IMR-90 (cell line): ENCODE measurements around the gene CYP19A1. TPM values are rescaled to one million over a fixed set of nuclear protein-coding genes. Genes with fewer than 3 reads are reported as not detected.

Source experiments
- ATAC-seq: fragments of 200-7000 bp; cut with Tn5 transposase; 2 replicates; pipeline ENCODE4 v1.9.1; 2020; ENCODE audit warnings: low read depth, mild to moderate bottlenecking, moderate library complexity
- BruUV-seq: library from RNA; stranded (reverse); fragments of 400-500 nt; replicated peaks from 2 replicates; lab custom pipeline; 2021; lab: Mats Ljungman, UMichigan
- CTCF ChIA-PET: fragments of 300-600 bp; formaldehyde crosslinking; extraction: SDS; loops from one replicate; lab custom pipeline; 2021; ENCODE audit warnings: antibody characterized with exemption; lab: Yijun Ruan, JAX
- POLR2A ChIA-PET: fragments of 300-600 bp; sonication (Branson Sonifier 250); formaldehyde crosslinking; loops from one replicate; lab custom pipeline; 2022; ENCODE audit warnings: antibody characterized with exemption; ENCODE audit not compliant: unreplicated experiment; lab: Charles Lee
- DNase-seq: peaks from one replicate; pipeline ENCODE4 v3.0.0; 2013
- H2AFZ ChIP-seq: replicated peaks from 2 replicates; pipeline ENCODE3; 2013; ENCODE audit warnings: low read length, mild to moderate bottlenecking; ENCODE audit not compliant: poor library complexity
- H2AK5ac ChIP-seq: 2 replicates; pipeline ENCODE4 v1.6.1; 2013; ENCODE audit warnings: low read depth, low read length, inconsistent platforms
- H2AK9ac ChIP-seq: replicated peaks from 2 replicates; pipeline ENCODE3; 2013; ENCODE audit warnings: mild to moderate bottlenecking, low read depth, low read length, moderate library complexity; ENCODE audit not compliant: poor library complexity
- H2BK120ac ChIP-seq: 2 replicates; pipeline ENCODE4 v1.6.1; 2013; ENCODE audit warnings: low read depth, low read length, inconsistent platforms
- H2BK15ac ChIP-seq: 3 replicates; pipeline ENCODE4 v1.6.1; 2013; ENCODE audit warnings: low read depth, low read length, inconsistent platforms
- H2BK20ac ChIP-seq: 2 replicates; pipeline ENCODE4 v1.6.1; 2013; ENCODE audit warnings: low read depth, mild to moderate bottlenecking, inconsistent platforms, low read length, moderate library complexity
- H2BK5ac ChIP-seq: 2 replicates; pipeline ENCODE4 v1.6.1; 2013; ENCODE audit warnings: mild to moderate bottlenecking, low read depth, low read length, inconsistent platforms; ENCODE audit not compliant: poor library complexity, severe bottlenecking
- H3K14ac ChIP-seq: replicated peaks from 2 replicates; pipeline ENCODE4 v1.6.1; 2013; ENCODE audit warnings: low read depth, low read length, inconsistent platforms
- H3K18ac ChIP-seq: 2 replicates; pipeline ENCODE4 v1.6.1; 2013; ENCODE audit warnings: low read depth, low read length, control low read depth
- H3K23ac ChIP-seq: 2 replicates; pipeline ENCODE4 v1.6.1; 2013; ENCODE audit warnings: low read depth, low read length, inconsistent platforms
- H3K27ac ChIP-seq: 2 replicates; pipeline ENCODE4 v1.5.1; 2013; ENCODE audit warnings: mild to moderate bottlenecking, control low read depth, low read length; ENCODE audit not compliant: insufficient read depth
- H3K27me3 ChIP-seq: 2 replicates; pipeline ENCODE4 v1.6.1; 2013; ENCODE audit warnings: low read length; ENCODE audit not compliant: control insufficient read depth, insufficient read depth
- H3K36me3 ChIP-seq: 2 replicates; pipeline ENCODE4 v1.6.1; 2013; ENCODE audit warnings: low read length, mixed read lengths; ENCODE audit not compliant: control insufficient read depth, insufficient read depth
- H3K4ac ChIP-seq: 2 replicates; pipeline ENCODE4 v1.6.1; 2013; ENCODE audit warnings: low read depth, low read length, inconsistent platforms
- H3K4me1 ChIP-seq: 2 replicates; pipeline ENCODE4 v1.6.1; 2013; ENCODE audit warnings: low read length, mixed read lengths; ENCODE audit not compliant: control insufficient read depth, insufficient read depth
- H3K4me2 ChIP-seq: 2 replicates; pipeline ENCODE4 v1.6.1; 2013; ENCODE audit warnings: low read depth, mild to moderate bottlenecking, control low read depth, low read length, moderate library complexity
- H3K4me3 ChIP-seq: 2 replicates; pipeline ENCODE4 v1.5.1; 2013; ENCODE audit warnings: low read depth, mild to moderate bottlenecking, control low read depth, low read length, moderate library complexity; ENCODE audit not compliant: insufficient read depth
- H3K56ac ChIP-seq: 2 replicates; pipeline ENCODE4 v1.6.1; 2013; ENCODE audit warnings: low read length, inconsistent platforms; ENCODE audit not compliant: insufficient read depth; ENCODE audit errors: extremely low read depth
- H3K79me1 ChIP-seq, 2 experiments: 2 replicates each; pipeline ENCODE4 v1.6.1; 2013; ENCODE audit warnings: low read length in 2 of 2, inconsistent platforms in 1 of 2, low read depth in 1 of 2
- H3K9ac ChIP-seq: 2 replicates; pipeline ENCODE4 v1.6.1; 2013; ENCODE audit warnings: low read depth, low read length, control low read depth
- H3K9me1 ChIP-seq: 2 replicates; pipeline ENCODE4 v1.6.1; 2013; ENCODE audit warnings: low read length, inconsistent platforms; ENCODE audit not compliant: insufficient read depth
- H3K9me3 ChIP-seq: 2 replicates; pipeline ENCODE4 v1.6.1; 2013; ENCODE audit warnings: low read length; ENCODE audit not compliant: control insufficient read depth, insufficient read depth
- H4K20me1 ChIP-seq: 2 replicates; pipeline ENCODE4 v1.6.1; 2013; ENCODE audit warnings: low read length, inconsistent platforms; ENCODE audit not compliant: insufficient read depth
- H4K5ac ChIP-seq: 2 replicates; pipeline ENCODE4 v1.6.1; 2013; ENCODE audit warnings: mild to moderate bottlenecking, low read depth, low read length, control low read depth
- H4K8ac ChIP-seq, 2 experiments: 2 replicates each; pipeline ENCODE4 v1.6.1; 2013; ENCODE audit warnings: low read depth in 2 of 2, low read length in 2 of 2, control low read depth in 1 of 2, inconsistent platforms in 1 of 2
- H4K91ac ChIP-seq: 2 replicates; pipeline ENCODE4 v1.6.1; 2013; ENCODE audit warnings: low read depth, low read length, inconsistent platforms; ENCODE audit not compliant: insufficient read depth
- BHLHE40 ChIP-seq: fragments of 150-350 bp; IDR thresholded peaks from 2 replicates; pipeline ENCODE4 v1.6.1; 2016; ENCODE audit warnings: mild to moderate bottlenecking, low read depth, low read length
- CEBPB ChIP-seq: IDR thresholded peaks from 2 replicates; pipeline ENCODE4 v1.6.1; 2012; ENCODE audit warnings: low read depth, low read length, improper control_type of control experiment
- CHD1 ChIP-seq: IDR thresholded peaks from 2 replicates; pipeline ENCODE4 v1.6.1; 2012; ENCODE audit warnings: low read depth, low read length, improper control_type of control experiment
- ELK1 ChIP-seq: fragments of 150-350 bp; IDR thresholded peaks from 2 replicates; pipeline ENCODE4 v1.6.1; 2016; ENCODE audit warnings: low read depth, mild to moderate bottlenecking, low read length, moderate library complexity, borderline replicate concordance
- FOS ChIP-seq: fragments of 150-350 bp; IDR thresholded peaks from 2 replicates; pipeline ENCODE4 v1.6.1; 2016; ENCODE audit warnings: low read depth, low read length
- MAFK ChIP-seq: IDR thresholded peaks from 2 replicates; pipeline ENCODE4 v1.6.1; 2012; ENCODE audit warnings: low read depth, low read length, improper control_type of control experiment
- MAZ ChIP-seq: IDR thresholded peaks from 2 replicates; pipeline ENCODE4 v1.6.1; 2012; ENCODE audit warnings: low read depth, mild to moderate bottlenecking, low read length, improper control_type of control experiment, moderate library complexity, borderline replicate concordance
- NFE2L2 ChIP-seq: fragments of 150-350 bp; IDR thresholded peaks from 2 replicates; pipeline ENCODE4 v1.6.1; 2016; ENCODE audit warnings: low read depth, mild to moderate bottlenecking, low read length
- POLR2A ChIP-seq: IDR thresholded peaks from 2 replicates; pipeline ENCODE4 v1.6.1; 2012; ENCODE audit warnings: mild to moderate bottlenecking, low read depth, low read length
- RAD21 ChIP-seq: IDR thresholded peaks from 2 replicates; pipeline ENCODE4 v1.6.1; 2012; ENCODE audit warnings: low read length, improper control_type of control experiment
- RCOR1 ChIP-seq: IDR thresholded peaks from 2 replicates; pipeline ENCODE4 v1.6.1; 2012; ENCODE audit warnings: mild to moderate bottlenecking, low read length, improper control_type of control experiment; ENCODE audit not compliant: insufficient replicate concordance
- RFX5 ChIP-seq: IDR thresholded peaks from 2 replicates; pipeline ENCODE4 v1.8.0; 2012; ENCODE audit warnings: low read depth, mild to moderate bottlenecking, low read length, moderate library complexity
- SMC3 ChIP-seq: fragments of 150-350 bp; IDR thresholded peaks from 2 replicates; pipeline ENCODE4 v1.6.1; 2016; ENCODE audit warnings: low read depth, mild to moderate bottlenecking, antibody characterized with exemption, low read length, moderate library complexity
- WGBS, 2 experiments: methylation state at CpG; one replicate each; pipeline versions ENCODE4 v1.1.5 to v1.1.7; 2013; ENCODE audit warnings: missing lambda C conversion rate in 2 of 2; ENCODE audit not compliant: insufficient read length in 1 of 2; ENCODE audit errors: extremely low coverage in 2 of 2; 5-methylcytosine and 5-hydroxymethylcytosine counted together
- dilution Hi-C: fragments of 300-500 bp; cut with HindIII; formaldehyde crosslinking; loops from one replicate; pipeline ENCODE4 v1.14.3; 2018; ENCODE audit warnings: low sequenced_read_pairs; ENCODE audit not compliant: unreplicated experiment
- in situ Hi-C: fragments of 300-500 bp; cut with MboI; formaldehyde crosslinking; loops from 3 replicates; pipeline ENCODE4 v1.14.3; 2019; ENCODE audit warnings: low sequenced_read_pairs, inconsistent platforms, mixed read lengths
- intact Hi-C: fragments of 100-400 bp; cut with micrococcal nuclease; formaldehyde crosslinking; loops from 2 replicates; pipeline ENCODE4 v1.10.0; 2022
- polyA plus RNA-seq, 3 experiments: library from polyadenylated mRNA; depleted of rRNA; stranded (reverse); fragments of >200 nt; gene quantifications; 2 replicates each; pipeline ENCODE4 v1.2.3, GENCODE V29; 2012; ENCODE audit warnings: low replicate concordance in 1 of 3
- total RNA-seq: library from RNA; depleted of rRNA; stranded (reverse); fragments of >200 nt; gene quantifications from 2 replicates; pipeline ENCODE4 v1.2.3, GENCODE V29; 2012
- TF ChIP-seq, protein P1 (sequence below): fragments of 150-350 bp; IDR thresholded peaks from 2 replicates; pipeline ENCODE4 v1.6.1; 2017; ENCODE audit warnings: mild to moderate bottlenecking, antibody characterized with exemption, low read length, low read depth
- TF ChIP-seq, protein P2 (sequence below): conservative IDR thresholded peaks from 2 replicates; pipeline ENCODE4 v1.5.1; 2012; ENCODE audit warnings: mild to moderate bottlenecking, low read depth, low read length, improper control_type of control experiment

Gene CYP19A1
- total and polyA plus RNA-seq, 2 of the 4 experiments (the other 2 are of a cell fraction) = not detected

DNA sequence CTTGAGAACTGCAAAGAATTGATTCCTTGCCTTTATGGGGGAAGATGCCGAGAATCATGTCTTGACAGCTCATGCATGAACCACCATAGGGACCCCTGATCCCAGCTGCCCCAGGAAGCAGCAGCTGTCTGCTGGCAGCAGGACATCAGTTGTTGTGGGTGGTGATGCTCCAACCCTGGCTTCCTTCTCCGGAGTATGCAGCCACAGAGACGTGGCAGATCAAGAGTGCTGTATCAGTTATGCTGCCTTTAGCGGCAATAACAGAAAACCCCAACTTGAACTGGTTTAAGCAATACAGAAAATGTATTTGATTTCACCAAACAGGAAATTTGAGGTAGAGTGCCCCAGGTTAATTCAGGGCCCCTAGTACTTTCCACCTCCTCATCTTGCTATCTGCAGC is 151.5 kb downstream of the CYP19A1 start:
- H3K56ac ChIP-seq = no peak overlapping the region
- no peaks in the 10 kb centered on the region for H4K20me1 ChIP-seq
- no peak overlapping the region for H3K14ac ChIP-seq
- no TSS peak for BruUV-seq
- in situ Hi-C loops = no loop called here
- ChIA-PET CTCF (interaction anchor here (2.7 kb wide), 1 partner anchor 24 kb away, joined by 14 read pairs; no protein-coding TSS in a partner anchor), POLR2A (no interaction called here)
- no peak overlapping the region for H4K91ac ChIP-seq
- no peak overlapping the region for H2BK15ac ChIP-seq
- H3K4me2 ChIP-seq = no peak overlapping the region
- H4K5ac ChIP-seq = no peak overlapping the region
- no peak overlapping the region for H3K4me3 ChIP-seq
- intact Hi-C loops = no loop called here
- H3K27ac ChIP-seq = no peak overlapping the region
- DNase-seq (no peak), ATAC-seq (no peak)
- no peak overlapping the region for H4K8ac ChIP-seq
- no peak overlapping the region for H2BK120ac ChIP-seq
- no peaks in the 10 kb centered on the region for H3K79me1 ChIP-seq
- no peaks in the 10 kb centered on the region for H3K9me3 ChIP-seq
- H2BK20ac ChIP-seq = no peak overlapping the region
- no peak overlapping the region for H2BK5ac ChIP-seq
- 0 out of 2 replicates have a peak, but pooled peaks cover 3% of the 10 kb centered on the region for H3K9me1 ChIP-seq
- peaks cover 53% of the 10 kb centered on the region for H3K27me3 ChIP-seq
- H3K4me1 ChIP-seq = no peaks in the 10 kb centered on the region
- no peak overlapping the region for H2AFZ ChIP-seq
- no peak overlapping the region for H3K4ac ChIP-seq
- WGBS, 2 experiments = no CpG with 5 or more reads among the region's 4 CpGs
- dilution Hi-C loops = no loop called here
- H2AK5ac ChIP-seq = no peak overlapping the region
- no peak overlapping the region for H2AK9ac ChIP-seq
- no peak overlapping the region for H3K18ac ChIP-seq
- TF ChIP-seq RFX5 (no peak), CHD1 (no peak), BHLHE40 (no peak), RAD21 (no peak), SMC3 (no peak), MAZ (no peak), MAFK (no peak), NFE2L2 (no peak), ELK1 (no peak), FOS (no peak), CEBPB (no peak), RCOR1 (no peak), POLR2A (no peak)
- TF ChIP-seq, protein P1, sequence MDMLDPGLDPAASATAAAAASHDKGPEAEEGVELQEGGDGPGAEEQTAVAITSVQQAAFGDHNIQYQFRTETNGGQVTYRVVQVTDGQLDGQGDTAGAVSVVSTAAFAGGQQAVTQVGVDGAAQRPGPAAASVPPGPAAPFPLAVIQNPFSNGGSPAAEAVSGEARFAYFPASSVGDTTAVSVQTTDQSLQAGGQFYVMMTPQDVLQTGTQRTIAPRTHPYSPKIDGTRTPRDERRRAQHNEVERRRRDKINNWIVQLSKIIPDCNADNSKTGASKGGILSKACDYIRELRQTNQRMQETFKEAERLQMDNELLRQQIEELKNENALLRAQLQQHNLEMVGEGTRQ = no peak
- TF ChIP-seq, protein P2, sequence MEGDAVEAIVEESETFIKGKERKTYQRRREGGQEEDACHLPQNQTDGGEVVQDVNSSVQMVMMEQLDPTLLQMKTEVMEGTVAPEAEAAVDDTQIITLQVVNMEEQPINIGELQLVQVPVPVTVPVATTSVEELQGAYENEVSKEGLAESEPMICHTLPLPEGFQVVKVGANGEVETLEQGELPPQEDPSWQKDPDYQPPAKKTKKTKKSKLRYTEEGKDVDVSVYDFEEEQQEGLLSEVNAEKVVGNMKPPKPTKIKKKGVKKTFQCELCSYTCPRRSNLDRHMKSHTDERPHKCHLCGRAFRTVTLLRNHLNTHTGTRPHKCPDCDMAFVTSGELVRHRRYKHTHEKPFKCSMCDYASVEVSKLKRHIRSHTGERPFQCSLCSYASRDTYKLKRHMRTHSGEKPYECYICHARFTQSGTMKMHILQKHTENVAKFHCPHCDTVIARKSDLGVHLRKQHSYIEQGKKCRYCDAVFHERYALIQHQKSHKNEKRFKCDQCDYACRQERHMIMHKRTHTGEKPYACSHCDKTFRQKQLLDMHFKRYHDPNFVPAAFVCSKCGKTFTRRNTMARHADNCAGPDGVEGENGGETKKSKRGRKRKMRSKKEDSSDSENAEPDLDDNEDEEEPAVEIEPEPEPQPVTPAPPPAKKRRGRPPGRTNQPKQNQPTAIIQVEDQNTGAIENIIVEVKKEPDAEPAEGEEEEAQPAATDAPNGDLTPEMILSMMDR = no peak
- H3K9ac ChIP-seq = no peak overlapping the region
- no peaks in the 10 kb centered on the region for H3K36me3 ChIP-seq
- no peak overlapping the region for H3K23ac ChIP-seq
